HEK293 (cell line): Measurements from ENCODE around the gene WDR77.

Source experiments
- CTCF ChIP-seq: fragments of 450-650 bp; formaldehyde crosslinking; IDR thresholded peaks from 2 replicates; pipeline ENCODE4 v1.5.1; 2016; ENCODE audit warnings: missing biosample characterization, missing genetic modification characterization
- KLF17 ChIP-seq: fragments of 450-650 bp; formaldehyde crosslinking; IDR thresholded peaks from 2 replicates; pipeline ENCODE4 v1.5.1; 2016; ENCODE audit warnings: missing biosample characterization, missing genetic modification characterization
- YY2 ChIP-seq: fragments of 450-650 bp; formaldehyde crosslinking; IDR thresholded peaks from 2 replicates; pipeline ENCODE4 v1.5.1; 2016; ENCODE audit warnings: missing biosample characterization, missing genetic modification characterization
- ZNF121 ChIP-seq: fragments of 450-650 bp; formaldehyde crosslinking; IDR thresholded peaks from 2 replicates; pipeline ENCODE4 v1.5.1; 2016; ENCODE audit warnings: missing biosample characterization, missing genetic modification characterization
- ZNF2 ChIP-seq: fragments of 450-650 bp; formaldehyde crosslinking; IDR thresholded peaks from 2 replicates; pipeline ENCODE4 v1.5.1; 2016; ENCODE audit warnings: missing biosample characterization, missing genetic modification characterization
- ZNF211 ChIP-seq: fragments of 450-650 bp; formaldehyde crosslinking; IDR thresholded peaks from 2 replicates; pipeline ENCODE4 v1.5.1; 2016; ENCODE audit warnings: low read depth, missing biosample characterization, missing genetic modification characterization
- ZNF221 ChIP-seq: fragments of 450-650 bp; formaldehyde crosslinking; IDR thresholded peaks from 2 replicates; pipeline ENCODE4 v1.5.1; 2017; ENCODE audit warnings: missing biosample characterization, missing genetic modification characterization, borderline replicate concordance
- ZNF530 ChIP-seq: fragments of 450-650 bp; formaldehyde crosslinking; IDR thresholded peaks from 2 replicates; pipeline ENCODE4 v1.5.1; 2016; ENCODE audit warnings: low read depth, missing biosample characterization, missing genetic modification characterization
- ZNF549 ChIP-seq: fragments of 450-650 bp; IDR thresholded peaks from 2 replicates; pipeline ENCODE4 v1.5.1; 2018; ENCODE audit warnings: missing biosample characterization, missing genetic modification characterization, mild to moderate bottlenecking, inconsistent platforms, moderate library complexity
- ZNF830 ChIP-seq: fragments of 450-650 bp; IDR thresholded peaks from 2 replicates; pipeline ENCODE4 v1.5.0; 2018; ENCODE audit warnings: missing biosample characterization, missing genetic modification characterization, low read depth, mild to moderate bottlenecking, moderate library complexity
- ZSCAN5A ChIP-seq: fragments of 450-650 bp; formaldehyde crosslinking; IDR thresholded peaks from 2 replicates; pipeline ENCODE4 v1.5.1; 2016; ENCODE audit warnings: missing biosample characterization, missing genetic modification characterization

- no peak for TF ChIP-seq ZNF121 (tag by site-specific recombination)
- TF ChIP-seq CTCF (tag by site-specific recombination): no peak
- no peak for TF ChIP-seq ZNF549 (tag by site-specific recombination)
- no peak for TF ChIP-seq ZSCAN5A (tag by site-specific recombination)
- TF ChIP-seq ZNF830 (tag by site-specific recombination): no peak
- TF ChIP-seq ZNF530 (tag by site-specific recombination): no peak
- TF ChIP-seq ZNF2: no peak
- no peak for TF ChIP-seq ZNF221 (tag by site-specific recombination)
- no peak for TF ChIP-seq KLF17 (tag by site-specific recombination)
- TF ChIP-seq ZNF211: no peak
- no peak for TF ChIP-seq YY2 (tag by site-specific recombination)
Observed at GRCh38 chr1:111468717-111469100, 19.7 kb upstream of the WDR77 start.
